ENCODE results near the gene ADCY9.

Gene ADCY9

GRCh38 chr16:3912897-3913296 lies 203.3 kb downstream of the ADCY9 start:
- no peak for DNase-seq (ENCODE audit: low read depth)

All from activated T-helper 1 cell treated with Interleukin-2 at 50 U/mL for 16 hours (primary cell).